GM19025 (cell line): ENCODE measurements around the gene PLD2.
"Not testable (repeated sequence)": the region's sequence is repeated elsewhere in the genome, so short reads cannot be mapped to it uniquely, and the experiment has no call there.

Experiments
- ATAC-seq: cut with Tn5 transposase; IDR thresholded peaks from one replicate; pipeline ENCODE4 v1.9.1; 2021; ENCODE audit warnings: mild to moderate bottlenecking, low read depth, moderate library complexity; ENCODE audit not compliant: unreplicated experiment

PLD2 gene

DNA sequence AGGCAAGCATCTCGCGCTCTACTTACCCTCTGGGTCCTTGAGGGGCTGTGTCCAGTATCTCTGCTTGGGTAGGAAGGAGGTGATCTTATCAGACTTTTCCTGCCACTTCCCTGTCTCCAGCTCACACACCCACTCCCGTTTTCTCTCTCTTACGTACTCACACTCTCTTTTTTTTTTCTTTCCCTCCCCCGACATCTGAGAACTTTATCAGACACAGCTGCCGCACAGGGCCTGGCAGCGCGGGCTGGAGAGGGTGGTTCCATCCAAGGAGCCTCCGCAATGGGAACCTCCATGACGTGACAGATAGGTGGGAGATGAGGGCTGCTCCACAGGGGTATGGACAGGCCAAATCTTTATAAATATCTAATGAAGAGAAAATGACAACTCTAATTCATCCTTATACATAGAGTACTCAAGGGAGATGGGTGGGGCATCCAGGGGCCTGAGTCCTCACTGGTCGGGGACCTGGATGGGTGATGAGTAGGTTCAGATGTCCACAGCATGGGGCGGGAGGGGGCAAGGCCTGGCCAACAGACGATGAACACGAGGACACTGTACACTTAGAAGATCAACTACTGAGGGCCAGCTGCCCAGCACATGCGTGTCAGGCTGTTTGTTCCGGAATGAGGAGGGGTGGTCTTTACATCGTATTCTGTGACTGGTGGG is 49.5 kb downstream of the PLD2 start:
- ATAC-seq: no peak

DNA sequence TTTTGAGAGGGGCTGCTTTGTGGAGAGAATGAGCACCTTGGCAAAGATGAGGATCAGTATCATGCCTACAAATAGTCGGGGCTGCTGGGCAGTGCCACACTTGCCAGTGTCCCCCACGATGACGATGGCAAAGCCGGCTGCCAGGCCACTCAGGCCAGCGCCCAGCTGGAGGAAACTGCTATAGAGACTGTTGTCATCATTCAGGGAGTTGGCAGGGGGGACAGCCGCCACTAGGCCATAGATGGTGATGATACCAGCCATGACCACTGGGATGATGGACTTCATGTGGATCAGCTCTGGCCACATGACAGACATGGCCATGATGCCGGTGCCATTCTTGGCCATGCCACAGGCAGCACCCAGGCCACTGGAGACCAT is 50.0 kb downstream of the PLD2 start:
- no peak for ATAC-seq

DNA sequence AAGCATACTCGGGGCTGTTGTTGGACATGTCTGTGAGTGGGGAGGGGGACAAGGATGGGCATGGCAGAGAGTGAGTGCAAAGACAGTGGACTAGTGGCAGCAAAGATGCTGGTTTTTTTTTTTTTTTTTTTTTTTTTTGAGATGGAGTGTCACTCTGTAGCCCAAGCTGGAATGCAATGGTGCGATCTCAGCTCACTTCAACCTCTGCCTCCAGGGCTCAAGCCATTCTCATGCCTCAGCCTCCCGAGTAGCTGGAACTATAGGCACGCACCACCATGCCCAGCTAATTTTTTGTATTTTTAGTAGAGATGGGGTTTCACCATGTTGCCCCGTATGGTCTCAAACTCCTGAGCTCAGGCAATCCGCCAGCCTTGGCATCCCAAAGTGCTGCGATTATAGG is 50.4 kb downstream of the PLD2 start:
- not testable (repeated sequence) for ATAC-seq

DNA sequence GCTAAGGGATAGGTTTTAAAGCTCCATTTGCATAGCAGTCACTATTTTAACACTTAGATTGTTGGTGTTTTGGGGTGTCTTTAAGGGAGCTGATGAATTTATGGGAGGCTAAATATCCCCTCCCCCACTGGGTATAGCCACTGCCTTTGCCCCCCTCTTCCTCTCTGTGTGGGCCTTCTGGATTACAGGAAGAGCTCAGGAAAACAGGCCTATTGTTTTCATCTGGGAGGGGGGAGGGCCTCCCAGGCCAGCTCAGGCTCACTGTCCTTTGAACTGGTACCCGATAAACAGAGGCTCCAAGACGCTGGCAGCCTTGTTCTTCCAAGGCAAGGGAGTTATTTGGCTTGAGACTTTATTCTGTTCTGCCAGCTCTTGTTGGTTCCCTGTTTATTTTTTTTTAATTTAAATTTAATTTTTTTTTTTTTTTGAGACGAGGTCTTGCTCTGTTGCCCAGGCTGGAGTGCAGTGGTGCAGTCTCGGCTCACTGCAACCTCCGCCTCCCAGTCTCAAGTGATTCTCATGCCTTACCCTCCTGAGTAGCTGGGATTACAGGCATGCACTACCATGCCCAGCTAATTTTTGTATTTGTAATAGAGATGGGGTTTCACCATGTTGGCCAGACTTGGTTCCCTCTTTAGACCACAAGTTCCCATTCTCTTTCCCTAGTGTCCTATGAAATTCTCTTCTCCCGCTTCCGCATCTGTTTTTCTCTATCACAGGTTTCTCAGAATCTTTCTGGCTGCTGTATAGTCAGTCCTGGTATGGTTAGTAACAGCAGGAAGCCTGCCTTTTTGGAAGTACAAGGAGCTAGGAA is 51.3 kb downstream of the PLD2 start:
- ATAC-seq: no peak

DNA sequence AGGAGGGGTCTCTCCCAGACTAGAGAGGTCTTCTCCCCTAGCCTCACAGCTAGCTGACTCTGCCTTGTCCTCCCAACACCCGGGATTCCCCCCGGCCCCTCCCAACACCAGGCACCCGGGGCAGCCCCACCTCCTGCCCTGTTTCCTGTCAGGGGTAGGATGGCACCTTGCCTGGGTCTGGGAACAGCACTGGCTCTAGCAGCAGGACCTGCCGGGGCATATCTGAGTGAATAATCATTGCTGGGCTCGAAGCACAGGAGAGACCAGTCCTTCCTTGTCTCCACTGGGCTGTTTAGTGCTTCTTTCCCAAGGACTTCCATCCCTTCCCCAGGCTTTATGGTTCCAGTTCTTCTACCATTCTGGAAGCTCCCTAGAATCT is 51.9 kb downstream of the PLD2 start:
- no peak for ATAC-seq

DNA sequence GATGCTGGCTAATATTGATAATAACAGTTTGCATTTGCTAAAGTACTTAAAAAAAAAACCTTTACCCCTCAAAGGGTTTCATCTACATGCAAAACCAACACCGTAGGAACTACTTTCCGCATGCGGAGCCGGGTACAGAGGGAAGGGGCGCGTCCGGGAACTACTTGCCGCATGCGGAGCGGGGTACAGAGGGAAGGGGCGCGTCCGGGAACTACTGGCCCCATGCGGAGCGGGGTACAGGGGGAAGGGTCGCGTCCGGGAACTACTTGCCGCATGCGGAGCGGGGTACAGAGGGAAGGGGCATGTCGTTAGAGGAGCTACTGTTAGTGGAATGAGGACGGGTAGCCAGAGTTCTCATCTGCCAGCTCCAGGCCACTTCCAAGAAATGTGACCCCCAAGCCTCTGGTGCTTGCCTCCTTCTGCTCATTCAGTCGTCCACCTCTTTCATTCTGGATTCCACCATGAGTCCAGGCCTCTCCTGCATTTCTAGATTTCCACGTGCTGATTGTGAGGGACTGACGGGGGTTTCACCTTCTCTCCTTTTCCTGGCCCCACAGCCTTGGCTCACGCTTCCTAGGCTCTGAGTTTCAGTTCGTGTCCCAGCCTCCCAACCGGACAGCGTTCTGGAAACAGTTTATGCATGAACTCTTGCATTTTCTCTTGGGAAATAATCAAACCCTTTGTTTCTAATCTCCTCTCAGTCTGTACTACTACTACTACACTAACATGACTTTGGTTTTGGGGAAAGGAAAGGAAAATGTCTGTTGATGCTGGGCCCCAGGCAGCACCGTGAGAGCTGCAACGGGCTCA is 53.1 kb downstream of the PLD2 start:
- ATAC-seq: no peak

DNA sequence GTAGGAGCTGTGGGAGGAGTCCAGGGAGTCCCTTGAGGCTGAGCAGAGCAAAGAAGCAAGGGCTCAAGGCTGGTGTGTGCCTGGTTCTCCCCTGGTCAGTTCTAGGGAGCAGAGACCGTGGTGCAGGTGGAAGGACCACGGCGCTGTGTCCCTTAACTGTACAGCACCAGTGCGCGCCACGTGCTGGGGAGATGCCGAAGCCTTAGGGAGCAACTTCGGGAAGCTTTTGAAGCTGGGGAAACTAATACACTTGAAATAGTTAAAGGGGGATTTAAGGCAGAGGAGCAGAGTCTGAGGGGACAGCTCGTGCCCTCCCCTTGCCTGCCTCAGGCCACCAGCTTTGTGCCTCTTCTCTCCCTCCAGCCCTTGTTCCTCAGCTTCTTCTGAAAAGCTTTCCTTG is 53.7 kb downstream of the PLD2 start:
- ATAC-seq: no peak

DNA sequence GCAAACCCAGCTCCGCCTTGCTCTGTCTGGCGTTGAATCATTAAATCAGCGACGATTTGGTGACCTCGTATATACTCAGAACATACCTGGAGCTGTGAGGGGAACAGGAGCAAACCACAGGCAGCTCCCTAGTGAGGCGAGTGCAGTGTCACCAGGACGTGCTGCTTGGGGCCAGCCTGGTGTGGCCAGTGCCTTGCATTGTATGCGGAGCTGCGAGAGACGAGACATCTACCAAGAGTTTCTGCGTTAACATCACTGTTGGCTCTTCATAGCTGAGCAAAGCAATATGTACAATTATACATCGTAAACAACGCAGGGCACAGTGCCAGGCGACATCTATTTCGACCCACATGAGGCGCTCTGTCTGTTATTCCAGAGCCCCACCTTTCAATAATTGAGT is 54.1 kb downstream of the PLD2 start:
- no peak for ATAC-seq

DNA sequence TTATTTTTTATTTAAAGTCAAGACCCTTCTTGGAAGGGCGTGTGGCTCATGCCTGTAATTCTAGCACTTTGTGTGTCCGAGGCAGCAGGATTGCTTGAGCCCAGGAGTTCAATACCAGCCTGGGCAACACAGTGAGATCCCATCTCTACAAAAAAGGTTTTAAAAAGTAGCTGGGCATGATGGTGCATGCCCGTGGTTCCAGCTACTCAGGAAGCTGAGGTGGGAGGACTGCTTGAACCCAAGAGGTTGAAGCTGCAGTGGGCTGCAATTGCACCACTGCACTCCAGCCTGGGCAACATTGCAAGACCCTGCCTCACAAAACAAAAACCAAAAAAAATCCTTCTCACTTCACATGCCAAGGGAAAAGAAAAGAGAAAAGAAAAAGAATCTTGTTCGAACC is 55.8 kb downstream of the PLD2 start:
- ATAC-seq: no peak

DNA sequence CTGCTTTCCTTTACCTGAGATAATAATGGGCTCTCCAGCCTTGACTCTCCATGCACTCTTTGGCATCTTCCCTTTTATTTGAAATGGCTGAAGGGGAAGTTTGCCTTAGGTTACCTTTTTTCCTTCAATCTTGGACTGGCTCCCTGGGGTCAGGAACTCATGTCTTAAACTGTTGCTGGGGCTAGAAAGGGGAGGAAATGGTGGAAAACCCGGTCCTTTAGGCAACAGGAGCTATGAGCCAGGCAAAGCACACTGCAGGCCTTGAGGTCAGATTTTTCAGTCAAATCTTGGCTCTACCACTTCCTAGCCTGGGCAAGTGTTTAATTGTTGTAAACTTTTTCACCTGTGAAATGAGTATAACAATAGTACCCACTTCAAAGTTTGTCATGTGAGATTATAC is 56.4 kb downstream of the PLD2 start:
- ATAC-seq: no peak

DNA sequence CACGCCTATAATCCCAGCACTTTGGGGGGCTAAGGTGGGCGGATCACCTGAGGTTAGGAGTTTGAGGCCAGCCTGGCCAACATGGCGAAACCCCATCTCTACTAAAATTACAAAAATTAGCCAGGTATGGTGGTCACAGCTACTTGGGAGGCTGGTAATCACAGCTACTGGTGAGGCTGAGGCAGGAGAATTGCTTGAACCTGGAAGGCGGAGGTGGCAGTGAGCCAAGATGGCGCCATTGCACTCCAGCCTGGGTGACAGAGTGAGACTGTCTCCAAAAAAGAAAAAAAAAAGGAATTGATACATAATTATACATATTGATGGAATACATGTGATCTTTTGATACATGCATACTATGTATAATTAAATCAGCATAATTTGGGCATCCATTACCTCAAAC is 60.6 kb downstream of the PLD2 start:
- not testable (repeated sequence) for ATAC-seq

DNA sequence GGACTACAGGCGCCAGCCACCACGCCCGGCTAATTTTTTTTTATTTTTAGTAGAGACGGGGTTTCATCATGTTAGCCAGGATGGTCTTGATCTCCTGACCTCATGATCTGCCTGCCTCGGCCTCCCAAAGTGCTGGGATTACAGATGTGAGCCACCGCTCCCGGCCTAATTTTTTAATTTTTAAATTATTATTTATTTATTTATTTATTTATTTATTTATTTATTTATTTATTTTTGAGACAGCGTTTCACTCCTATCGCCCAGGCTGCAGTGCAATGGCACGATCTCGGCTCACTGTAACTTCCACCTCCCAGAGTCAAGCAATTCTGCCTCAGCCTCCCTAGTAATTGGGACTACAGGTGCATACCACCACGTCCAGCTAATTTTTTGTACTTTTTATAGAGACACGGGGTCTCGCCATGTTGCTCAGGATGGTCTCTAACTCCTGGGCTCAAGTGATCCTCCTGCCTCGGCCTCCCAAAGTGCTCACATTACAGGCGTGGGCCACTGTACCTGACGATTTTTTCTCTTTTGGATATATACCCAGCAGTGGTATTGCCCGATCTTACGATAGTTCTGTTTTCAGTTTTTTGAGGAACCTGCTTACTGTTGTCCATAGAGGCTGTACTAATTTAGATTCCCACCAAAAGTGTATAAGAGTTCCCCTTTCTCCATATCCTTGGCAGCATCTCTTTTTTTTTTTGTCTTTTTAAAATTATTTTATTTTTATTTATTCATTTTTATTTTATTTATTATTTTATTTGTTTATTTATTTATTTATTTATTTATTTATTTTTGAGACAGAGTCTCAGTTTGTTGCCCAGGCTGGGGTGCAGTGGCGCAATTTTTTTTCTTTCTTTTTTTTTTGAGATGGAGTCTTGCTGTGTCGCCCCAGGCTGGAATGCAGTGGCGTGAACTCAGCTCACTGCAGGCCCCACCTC is 62.4 kb downstream of the PLD2 start:
- not testable (repeated sequence) for ATAC-seq

DNA sequence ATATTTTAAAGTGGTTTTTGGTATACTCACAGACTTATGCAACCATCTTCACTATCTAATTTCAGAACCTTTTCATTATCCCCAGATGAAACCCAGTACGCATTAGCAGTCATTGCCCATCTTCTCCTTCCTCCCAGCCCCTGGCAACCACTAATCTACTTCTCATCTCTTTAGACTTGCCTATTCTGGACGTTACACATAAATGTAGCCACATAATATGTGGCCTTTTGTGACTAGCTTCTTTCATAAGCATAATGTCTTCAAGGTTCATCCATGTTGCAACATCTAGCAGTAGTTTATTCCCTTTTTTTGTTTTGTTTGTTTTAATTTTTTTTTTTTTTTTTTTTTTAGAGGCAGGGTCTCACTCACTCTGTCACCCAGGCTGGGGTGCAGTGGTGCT is 63.9 kb downstream of the PLD2 start:
- no peak for ATAC-seq

DNA sequence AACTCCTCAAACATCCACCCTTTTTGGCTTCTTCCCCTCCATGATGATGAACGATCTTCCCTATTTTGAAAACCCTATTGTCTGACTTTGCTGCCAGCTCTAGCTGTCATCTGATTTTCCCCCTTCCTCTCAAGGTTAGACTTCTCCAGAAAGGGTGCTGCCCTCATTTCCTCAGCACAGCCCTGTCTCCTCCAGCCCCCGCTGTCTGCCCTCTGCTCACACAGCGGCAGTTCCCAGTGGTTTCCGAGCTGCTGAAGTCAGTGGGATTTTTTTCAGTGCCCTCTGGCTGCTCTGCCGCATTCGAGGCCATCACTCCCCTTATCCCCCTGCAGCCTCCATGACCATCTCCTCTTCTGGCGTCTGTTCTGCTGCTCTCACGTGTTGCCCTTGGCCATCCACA is 65.8 kb downstream of the PLD2 start:
- ATAC-seq: no peak
